RPMI8226 (cell line): ENCODE data around the gene SERTAD3.
A peak's percentile ranks its signal among the peaks of the same experiment; 100 is the strongest.
"Not testable (repeated sequence)": the region's sequence is repeated elsewhere in the genome, so short reads cannot be mapped to it uniquely, and the experiment has no call there.

ENCODE experiments used
- DNase-seq: peaks from one replicate; pipeline ENCODE4 v3.0.0-alpha.2; 2015

SERTAD3 gene

GRCh38 chr19:40424637-40425449, 19.3 kb downstream of the SERTAD3 start:
- no peak for DNase-seq

- DNase-seq, result no peak
Measured at GRCh38 chr19:40423938-40424337, 20.2 kb downstream of the SERTAD3 start.

DNA sequence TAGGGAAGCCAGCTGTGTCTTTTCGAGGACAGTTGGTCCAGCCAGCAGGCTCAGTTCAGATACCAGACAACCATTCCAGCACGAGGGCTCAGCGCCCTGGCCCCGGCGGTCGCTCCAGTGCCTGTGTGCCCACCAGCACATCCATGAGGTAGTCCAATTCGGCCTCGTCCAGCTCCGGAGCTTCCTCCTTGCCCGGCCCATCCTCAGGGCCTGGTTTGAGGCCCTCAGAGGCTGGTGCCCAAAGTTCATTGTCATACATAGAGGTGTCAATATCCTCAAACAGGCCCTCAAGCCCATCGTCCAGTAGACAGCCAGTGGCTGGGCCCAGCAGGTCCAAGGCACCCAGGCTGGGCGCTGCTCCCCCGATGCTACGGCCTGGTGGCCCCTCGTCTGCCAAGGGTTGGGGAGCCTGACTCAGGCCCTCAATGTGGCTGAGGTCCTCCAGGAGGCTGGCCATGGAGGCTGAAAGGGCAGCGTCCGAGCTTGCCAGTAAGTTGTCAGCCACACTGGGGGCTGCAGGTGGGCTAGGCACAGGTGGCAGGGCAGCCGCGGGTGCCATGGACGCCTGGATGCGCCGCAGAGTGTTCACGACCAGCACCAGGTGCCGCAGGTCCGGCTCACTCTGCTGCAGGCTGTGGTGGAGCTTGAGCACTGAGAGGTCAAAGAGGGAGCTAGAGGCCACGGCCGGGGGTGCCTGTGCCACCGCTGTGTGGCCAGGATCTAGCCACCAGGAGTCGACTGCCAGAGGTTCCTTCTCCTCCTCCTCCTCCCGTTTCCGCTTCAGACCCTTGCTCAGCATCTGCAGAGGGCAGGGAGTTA, 21.2 kb downstream of the SERTAD3 start:
- no peak for DNase-seq

GRCh38 chr19:40421993-40422747, 22.0 kb downstream of the SERTAD3 start:
- DNase-seq, result no peak

DNA sequence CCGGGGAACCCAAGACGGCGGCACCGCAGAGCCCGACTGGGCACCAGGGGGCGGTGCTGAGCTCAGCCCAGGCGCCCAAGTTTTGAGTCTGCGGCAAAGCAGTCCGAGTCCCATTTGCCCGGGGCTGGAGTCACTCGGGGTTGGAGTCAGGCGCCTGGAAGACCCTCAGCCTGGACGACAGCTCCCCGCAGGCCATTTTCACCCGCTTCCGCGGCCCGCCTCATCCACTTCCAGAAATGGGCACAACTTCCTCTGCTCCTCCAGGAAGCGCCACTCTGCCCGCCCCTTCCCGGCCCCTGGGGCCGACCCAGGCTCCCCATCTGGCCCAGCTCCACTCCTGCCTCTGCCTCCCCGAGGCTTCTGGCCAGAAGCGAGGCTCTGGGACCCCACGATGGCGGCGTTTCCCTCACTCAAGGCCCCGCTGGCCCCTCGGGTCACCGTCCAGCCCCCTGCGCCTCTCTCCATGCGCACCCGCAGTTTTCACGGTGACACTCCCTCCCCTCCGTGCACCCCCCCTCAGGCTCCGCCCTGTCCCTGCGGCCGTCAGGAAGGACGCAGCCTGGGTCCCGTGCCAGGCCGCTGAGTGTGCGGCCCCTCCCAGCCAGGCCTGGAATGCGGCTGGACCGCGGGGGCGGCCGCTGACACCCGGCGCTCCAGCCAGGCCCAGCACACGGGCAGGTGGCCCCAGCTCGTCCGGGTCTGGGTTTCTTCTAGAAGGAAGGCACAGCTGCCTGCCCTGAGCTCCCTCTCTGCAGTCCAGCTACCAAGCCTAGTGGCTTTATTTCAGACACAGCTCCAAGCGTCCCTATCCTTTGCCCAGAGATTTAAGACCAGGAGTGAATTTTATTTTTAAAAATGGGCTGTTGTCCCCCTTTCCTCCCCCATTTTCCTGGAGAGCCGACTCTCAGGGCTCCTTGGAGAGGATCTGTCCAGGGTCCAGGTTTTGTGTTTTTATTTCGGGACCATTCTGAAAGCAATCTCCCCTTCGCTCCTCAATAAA, 23.1 kb downstream of the SERTAD3 start:
- peak; percentile 91 for DNase-seq

GRCh38 chr19:40420451-40420765, 23.7 kb downstream of the SERTAD3 start:
- DNase-seq, result no peak

DNA sequence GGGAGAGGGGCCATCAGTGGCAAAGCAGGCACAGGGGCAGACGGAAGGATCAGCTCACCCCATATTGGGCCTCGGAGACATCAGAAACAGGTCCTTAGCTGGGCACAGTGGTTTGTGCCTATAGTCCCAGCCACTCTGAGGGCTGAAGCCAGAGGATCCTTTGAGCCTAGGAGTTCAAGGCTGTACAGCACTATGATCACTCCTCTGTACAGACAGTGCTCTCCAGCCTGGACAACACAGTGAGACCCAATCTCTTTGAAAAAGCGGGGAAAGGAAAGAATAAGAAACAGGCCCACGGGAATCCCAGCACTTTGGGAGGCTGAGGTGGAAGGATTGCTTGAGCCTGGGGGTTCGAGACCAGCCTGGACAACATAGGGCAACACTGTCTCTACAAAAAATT, 24.4 kb downstream of the SERTAD3 start:
- no peak for DNase-seq

GRCh38 chr19:40419066-40419612, 25.0 kb downstream of the SERTAD3 start:
- DNase-seq, result no peak

DNA sequence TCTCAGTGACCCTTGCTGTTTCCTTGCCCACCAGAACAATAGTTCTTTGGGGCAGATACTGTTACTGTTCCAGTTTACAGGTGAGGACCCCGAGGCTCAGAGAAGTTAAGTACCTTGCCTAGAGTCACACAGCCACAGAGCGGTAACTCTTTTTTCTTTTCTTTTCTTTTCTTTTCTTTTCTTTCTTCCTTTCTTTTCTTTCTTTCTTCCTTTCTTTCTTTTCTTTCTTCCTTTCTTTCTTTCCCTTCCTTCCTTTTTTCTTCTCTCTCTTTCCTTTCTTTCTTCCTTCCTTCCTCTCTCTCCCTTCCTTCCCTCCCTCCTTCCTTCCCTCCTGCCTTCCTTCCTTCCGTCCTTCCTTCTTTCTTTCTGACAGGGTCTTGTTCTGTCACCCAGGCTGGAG, 26.1 kb downstream of the SERTAD3 start:
- no peak for DNase-seq

- no peak for DNase-seq
Measured at GRCh38 chr19:40417643-40417981, 26.5 kb downstream of the SERTAD3 start.

DNA sequence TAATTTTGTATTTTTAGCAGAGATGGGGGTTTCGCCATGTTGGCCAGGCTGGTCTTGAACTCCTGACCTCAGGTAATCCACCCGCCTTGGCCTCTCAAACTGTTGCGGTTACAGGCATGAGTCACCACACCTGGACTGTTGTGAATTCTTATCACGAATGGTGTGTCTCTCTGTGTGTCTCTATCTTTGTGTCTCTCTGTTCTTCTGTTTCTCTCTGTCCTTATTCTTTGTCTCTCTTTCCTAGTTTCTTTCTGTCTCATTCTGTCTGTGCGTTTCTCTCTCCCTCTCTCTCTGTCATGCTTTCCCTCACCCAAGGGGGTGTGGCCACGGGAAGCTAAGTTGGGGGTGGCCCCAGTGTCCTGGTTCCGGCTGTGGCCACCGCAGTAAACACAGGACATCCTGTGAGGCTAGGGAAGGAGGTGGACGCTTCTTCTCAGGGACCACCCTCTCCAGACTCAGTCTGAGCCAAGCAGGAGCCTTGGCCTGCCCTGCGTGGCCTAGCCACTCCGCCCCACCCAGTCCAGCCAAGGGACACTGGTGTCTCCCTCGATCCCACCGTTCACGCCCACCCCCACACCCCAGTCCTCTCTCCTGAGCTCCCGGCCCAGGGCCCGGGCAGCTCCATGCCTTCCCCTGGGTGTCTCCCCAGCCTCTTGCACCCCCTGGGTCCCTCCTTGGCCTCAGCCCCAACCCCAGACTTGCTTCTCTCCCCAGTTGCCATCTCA, 27.1 kb downstream of the SERTAD3 start:
- DNase-seq, result peak; percentile 51

- DNase-seq, result no peak
Measured at GRCh38 chr19:40415768-40416167, 28.4 kb downstream of the SERTAD3 start.

GRCh38 chr19:40414542-40415535, 29.3 kb downstream of the SERTAD3 start:
- DNase-seq, result no peak

GRCh38 chr19:40413291-40413845, 30.8 kb downstream of the SERTAD3 start, which contains the start of gene PRX:
Gene PRX (minus strand): TSS chr19:40413378. CDS start chr19:40407932, 5,446 bp downstream.
- no peak for DNase-seq

DNA sequence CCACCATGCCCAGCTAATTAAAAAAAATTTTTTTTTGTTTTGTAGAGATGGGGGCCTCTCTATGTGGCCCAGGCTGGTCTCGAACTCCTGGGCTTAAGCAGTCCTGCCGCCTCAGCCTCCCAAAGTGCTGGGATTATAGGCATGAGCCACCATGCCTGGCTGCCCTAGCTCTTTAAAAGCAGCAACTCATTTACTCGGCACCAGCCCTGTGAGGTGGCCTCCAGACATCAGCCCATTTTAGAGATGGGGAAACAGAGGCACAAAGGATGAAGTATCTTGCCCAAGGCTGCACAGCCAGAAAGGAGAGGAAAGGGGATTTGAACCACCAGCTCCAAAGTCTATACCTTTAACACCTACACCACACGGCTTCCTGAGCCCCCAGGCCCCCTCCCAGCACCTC, 31.3 kb downstream of the SERTAD3 start:
- DNase-seq, result no peak

- DNase-seq, result no peak
Measured at GRCh38 chr19:40411958-40412499, 32.1 kb downstream of the SERTAD3 start.

GRCh38 chr19:40411125-40411842, 32.9 kb downstream of the SERTAD3 start:
- DNase-seq, result peak; percentile 85

GRCh38 chr19:40410030-40410389, 34.1 kb downstream of the SERTAD3 start:
- peak; percentile 52 for DNase-seq

GRCh38 chr19:40408598-40408925, 35.6 kb downstream of the SERTAD3 start:
- not testable (repeated sequence) for DNase-seq
